Measurements from ENCODE around the gene MLYCD.
A peak's percentile ranks its signal among the peaks of the same experiment; 100 is the strongest.

The MLYCD gene

DNA sequence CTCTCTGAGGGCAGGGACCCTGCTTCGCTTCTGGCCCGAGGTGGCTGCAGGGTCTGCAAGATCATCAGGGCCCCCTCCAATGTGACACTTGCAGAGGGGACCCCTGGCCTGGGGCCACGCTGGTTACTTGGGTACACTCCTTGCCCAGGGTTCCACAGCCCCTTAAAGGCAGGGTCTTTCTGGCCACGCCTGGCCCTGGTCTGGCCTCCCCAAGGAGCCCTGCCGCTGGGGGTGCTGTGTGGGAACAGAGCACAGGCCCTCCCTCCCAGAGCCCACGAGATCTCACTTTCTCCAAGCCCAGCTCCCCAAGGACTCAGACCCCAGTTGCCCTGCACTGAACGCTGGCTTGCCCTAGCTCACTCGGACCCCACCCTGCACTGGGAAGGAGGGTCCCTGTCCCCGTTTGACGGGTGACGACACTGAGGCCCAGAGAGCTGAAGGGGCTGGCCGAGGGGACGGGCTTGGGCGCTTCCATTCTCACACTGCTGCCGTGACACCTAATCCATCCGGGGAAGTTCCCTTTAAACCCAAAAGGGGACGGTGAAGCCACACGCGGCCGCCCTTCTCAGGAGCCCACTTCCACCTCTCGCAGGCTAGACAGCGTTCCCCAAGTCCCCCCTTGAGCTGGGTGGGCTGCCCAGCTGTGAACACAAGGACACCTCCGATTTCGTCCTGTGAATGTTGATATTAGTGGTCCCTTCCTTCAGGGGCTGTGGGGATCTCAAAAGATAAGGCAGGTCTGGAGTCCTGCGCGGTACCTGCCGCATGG lies 27.2 kb downstream of the MLYCD start:
- no peak for DNase-seq (ENCODE audit: low spot score)

DNA sequence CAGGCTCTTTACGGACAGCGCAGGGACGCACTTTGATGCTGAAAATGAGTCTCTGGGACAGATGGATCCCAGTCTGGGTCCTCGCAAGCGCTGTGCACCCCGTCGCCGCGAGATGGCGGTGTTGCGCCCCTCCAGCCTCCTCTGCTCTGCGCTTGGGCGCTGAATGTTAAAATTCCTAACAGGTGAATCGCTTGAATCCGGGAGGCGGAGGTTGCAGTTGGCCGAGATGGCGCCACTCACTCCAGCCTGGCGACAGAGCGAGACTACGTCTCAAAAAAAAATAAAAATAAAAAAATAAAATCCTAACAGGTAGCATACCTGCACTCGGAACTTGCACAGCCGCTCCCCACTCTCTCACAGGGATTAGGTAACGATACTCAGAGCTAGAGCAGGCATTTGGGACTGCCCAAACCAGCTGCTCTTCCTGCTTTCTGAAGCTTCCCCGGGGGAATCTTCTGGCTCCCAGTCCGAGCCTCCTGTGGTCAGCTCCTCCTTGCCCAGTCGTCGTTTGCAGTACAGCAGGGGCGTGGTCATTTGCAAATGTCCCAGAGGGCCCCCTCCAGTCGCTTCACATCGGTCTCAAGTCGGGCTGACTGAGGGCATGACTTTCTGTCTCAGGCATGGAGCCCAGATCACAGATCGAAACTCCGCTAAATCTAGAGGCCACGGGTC lies 27.9 kb downstream of the MLYCD start:
- DNase-seq (ENCODE audit: low spot score): peak; percentile 93

DNA sequence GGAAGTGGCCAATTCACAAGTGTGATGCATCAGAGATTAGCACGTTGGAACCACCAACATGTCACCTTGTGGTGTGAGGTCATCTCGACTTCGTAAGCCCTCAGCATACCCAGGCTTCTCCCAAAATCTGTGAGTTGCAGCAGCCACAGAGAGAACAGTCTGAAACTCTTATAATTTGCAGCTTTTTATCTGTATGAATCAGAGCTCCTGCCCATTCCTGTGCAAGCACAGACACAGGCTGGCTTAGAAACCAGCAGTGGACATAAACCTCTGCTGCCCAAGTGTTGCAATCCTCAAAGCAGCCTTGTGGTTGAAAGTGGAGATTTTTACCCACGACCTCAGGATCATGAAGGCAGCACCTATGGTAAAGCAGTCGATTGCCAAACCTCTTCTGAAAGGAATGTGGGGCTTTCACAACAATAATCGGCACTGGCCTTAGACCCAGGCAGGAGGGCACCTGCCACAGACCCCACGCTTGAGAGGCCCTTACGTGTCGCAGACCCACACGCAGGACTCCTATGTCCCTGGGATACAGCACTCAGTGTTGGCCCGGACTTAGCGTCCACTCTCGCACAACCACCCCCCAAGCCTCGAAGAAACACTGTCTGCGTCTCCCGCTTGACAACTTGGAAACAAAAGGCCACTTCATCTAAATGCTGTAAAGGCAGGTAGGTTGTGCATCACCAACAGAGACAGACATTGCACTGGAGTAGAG lies 29.6 kb downstream of the MLYCD start:
- DNase-seq (ENCODE audit: low spot score): peak; percentile 52

DNA sequence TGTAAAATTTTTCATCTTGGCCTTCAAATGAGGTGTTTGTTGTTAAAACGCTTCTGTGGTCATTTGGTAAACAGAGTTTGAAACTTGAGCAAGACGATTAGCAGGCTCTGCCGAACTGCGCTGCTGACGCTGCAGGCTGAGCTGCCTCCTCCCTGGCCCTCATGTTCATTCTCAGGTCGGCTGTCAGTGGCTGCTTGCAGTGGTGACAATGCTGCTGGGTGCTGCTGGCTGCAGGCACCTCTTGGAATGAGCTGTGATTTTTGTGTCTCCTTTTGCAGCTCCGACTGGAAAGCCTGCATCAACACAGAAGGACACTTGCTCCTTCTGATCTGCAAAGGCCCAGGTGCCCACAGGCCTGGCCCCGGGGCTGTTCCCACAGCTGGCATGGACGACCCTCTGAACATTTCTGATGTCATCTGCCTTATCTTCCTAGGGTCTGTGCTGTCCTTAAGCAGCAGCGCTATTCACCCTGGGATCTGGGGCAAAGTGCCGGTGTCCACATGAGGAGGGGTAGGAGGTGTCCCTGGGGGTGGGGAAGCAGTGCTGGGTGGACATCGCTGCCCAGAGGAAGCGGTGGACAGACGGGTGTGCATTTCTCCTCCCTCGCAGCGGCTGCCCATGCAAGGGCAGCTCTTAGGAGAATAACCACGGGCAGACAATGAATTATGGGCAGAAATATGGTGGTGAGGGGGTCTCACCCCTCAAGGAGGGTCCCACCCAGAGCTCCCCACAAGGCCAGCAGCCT lies 31.1 kb downstream of the MLYCD start:
- no peak for DNase-seq (ENCODE audit: low spot score)

DNA sequence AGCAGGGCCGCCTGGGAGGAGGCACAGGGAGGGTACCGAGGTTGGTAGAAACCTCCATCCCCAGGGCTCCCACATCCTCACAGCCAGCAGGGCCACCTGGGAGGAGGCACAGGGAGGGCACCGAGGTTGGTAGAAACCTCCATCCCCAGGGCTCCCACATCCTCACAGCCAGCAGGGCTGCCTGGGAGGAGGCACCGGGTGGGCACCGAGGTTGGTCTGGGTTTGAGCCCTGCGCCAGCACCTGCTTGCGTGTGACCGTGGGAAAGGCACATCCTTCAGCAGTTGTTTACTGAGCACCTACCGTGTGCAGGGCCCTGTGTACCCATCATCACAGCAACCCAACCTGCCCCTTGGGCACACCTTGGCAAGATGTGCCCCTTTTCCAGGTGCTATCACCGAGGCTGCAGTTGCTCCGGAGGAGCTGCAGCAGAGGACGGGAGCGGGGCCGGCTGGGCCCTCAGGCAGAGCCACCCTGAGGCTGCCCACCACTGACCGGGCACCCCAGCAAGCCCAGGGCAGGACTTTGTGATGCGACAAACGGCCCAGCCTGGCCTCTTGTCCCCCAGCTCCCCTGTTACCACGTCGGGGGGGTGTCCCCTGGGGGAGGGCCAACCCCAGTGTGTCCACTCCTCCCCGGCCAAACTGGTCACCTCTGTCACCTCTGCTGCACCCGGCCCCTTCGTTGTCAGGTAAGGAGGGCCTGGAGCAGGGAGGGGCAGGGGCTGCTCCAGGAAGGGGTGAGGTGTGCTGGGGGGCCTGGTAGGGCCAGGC lies 32.0 kb downstream of the MLYCD start:
- DNase-seq (ENCODE audit: low spot score): no peak

DNA sequence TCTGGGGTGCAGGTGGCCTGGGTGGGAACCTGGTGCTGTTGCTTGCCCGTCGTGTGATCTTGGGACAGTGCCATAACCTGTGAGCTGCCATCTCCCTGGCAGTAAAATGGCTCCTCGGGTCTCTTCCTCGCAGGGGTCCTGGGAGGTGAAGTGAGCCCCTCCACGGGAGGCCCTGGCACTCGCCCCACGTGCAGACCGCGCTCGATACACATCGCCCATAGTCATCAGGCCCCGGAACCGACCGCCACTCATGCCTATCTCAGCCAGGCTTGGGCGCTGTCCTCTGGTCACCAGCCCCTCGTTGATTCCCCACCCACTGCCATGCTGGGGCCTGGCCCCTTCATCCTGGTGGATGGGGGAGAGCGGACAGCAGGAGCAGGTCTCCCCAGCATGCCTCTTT lies 32.6 kb downstream of the MLYCD start:
- DNase-seq (ENCODE audit: low spot score): no peak

DNA sequence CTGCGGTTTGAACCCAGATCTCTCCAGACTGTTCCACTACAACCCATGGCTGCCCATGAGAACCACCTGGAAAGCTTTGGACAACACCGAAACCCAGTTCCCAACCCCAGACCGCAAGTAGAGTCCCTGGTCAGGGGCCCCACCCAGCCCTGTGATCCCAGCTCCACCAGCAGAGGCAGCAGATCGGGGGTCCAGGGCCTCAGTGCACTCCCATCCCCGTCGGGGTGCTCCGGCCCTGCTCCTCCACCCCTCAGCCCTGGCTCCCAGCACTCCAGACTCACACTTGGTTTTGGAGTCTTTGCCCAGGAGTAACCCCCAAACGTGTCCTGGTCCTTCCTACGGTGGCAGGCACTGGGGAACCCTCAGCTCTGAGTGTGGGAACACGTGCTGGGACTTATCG lies 33.4 kb downstream of the MLYCD start:
- DNase-seq (ENCODE audit: low spot score): no peak

DNA sequence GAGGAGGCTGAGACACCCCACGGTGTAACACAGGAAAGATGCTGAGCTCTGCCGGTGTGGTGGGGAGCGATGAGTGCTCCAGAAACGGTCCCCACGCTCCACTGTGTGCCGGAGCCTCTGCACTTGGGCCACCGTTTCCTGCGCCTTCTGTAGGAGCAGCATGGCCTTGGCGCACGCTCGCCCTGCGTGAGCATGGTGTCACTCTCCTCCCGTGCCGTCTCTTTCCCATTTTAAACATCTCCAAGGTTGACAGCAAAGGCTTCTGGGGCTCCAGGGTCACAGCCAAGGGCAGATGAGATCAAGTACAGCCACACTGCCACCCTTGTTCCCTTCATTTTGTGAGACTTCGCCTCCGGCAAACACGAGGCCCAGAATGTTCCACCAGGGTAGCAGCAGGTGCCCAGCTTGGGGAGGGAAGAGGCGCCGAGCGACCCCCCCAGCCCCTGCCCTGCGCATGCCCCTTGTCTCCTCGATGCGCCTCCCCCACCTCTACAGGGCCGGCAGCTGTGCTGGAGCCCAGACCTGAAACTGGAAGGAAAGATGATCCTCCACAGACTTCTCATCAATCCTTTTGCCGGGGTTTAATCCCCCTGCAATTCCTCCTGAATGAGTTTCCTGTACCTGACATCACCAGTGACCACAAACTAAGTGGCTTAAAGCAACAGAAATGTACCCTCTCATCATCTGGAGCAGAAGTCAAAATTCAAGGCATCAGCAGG lies 34.2 kb downstream of the MLYCD start:
- no peak for DNase-seq (ENCODE audit: low spot score)

DNA sequence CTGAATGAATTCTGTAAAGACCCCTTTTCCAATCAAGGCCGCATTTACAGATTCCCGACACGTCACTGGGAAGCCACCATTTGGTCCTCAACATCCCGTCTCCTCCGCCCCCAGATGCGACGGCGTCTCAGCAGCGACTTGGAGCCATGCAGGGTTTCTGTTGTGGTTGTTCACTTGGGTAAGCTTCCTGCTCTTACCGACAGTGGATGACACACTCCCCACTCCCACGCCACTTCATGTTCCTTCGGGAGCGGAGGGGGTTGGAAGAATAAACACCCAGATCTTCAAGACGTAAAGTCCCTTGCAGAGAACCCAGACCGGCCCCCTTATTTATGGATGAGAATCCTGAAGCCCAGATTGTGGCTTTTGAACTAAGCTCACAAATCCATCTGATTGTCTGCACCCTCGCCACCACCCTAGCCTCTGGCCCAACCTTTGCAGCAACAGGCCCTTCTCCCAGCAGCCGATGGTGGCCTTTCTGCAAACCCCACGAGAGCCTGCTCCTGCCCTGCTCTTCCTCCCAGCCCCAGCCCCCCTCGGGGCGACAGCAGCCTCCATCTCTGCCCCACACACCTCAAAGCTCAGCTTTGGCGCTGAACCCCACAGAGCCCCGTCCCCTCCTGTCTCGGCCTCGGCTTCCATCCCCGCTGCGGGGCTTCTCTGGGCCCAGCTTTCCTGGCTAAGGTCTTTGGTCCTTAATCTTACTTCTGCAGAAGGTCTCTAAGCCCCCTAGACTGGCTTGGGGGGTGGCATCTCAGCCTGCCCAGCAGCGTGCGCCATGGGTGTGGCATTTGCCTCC lies 35.2 kb downstream of the MLYCD start:
- no peak for DNase-seq (ENCODE audit: low spot score)

DNA sequence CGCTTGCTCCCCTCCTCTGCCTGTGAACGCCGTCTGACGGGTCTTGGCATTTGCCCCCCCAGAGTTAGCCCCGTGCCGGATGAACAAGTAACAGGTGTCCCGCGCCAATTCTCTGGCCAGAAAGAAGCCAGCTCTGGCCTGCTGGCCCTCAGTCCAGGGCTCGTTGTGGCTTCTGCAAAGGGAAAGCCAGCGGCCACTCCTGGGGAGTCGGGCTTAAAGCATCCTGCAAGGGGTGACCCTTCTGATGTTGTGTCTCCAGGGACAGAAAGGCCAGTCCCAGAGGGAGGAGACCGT lies 35.7 kb downstream of the MLYCD start:
- DNase-seq (ENCODE audit: low spot score): no peak

DNA sequence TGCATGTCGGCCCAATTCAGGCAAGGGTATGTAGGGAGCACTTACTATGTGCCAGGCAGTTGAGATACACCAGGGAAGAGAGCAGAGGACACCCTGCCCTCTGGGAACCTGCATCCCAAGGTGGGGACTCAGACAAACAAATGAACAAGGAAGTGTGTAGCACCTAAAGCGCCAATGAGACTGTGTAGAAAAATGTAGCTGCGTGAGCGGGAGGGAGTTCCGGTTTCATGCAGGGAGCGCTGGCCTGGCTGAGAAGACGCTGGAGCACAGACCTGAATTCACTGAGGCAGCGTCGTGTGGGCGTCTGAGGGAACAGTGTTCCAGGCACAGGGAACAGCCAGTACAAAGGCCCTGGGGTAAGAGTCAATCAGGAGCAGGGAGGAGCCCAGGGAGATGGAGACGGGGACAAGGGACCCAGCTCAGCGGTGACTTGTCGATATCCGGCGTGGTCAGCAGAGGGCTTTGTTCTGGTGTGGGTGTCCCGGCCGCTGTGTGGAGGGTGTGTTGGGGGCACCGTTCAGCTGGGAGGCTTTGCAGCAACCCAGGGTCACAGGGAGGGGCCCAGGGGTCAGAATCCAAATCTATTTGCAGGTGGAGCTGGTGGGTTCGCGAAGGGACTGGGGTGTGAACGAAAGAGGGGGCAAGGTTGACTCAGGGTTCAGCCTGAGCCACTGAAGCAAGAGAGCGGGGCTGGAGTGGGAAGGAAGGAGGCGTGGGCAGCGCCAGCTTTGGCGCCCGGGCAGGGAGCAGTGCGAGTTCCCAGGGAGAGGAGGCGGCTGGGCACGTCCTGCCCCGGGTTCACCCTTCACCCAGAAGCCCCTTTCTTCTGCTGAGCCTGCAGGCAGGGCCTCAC lies 36.3 kb downstream of the MLYCD start:
- DNase-seq (ENCODE audit: low spot score): no peak

DNA sequence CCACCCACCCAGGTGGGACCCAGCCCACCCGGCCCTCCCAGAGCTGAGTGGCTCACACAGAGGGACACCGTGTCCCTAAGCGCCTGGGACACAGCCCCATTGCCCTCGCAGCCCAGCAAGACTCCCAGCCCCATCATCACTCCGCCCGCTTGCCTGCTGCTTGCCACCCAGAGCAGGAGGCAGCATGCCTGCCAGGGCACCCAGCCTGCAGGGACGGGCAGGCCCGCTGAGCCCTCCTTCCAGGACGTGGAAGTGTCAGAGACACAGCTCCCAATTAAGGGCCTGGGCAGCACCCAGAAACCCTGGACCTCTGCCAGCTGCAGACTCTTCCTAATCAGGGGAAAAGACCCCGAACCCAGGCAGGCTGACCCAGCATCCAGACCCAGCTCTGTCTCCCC lies 36.9 kb downstream of the MLYCD start:
- DNase-seq (ENCODE audit: low spot score): no peak

DNA sequence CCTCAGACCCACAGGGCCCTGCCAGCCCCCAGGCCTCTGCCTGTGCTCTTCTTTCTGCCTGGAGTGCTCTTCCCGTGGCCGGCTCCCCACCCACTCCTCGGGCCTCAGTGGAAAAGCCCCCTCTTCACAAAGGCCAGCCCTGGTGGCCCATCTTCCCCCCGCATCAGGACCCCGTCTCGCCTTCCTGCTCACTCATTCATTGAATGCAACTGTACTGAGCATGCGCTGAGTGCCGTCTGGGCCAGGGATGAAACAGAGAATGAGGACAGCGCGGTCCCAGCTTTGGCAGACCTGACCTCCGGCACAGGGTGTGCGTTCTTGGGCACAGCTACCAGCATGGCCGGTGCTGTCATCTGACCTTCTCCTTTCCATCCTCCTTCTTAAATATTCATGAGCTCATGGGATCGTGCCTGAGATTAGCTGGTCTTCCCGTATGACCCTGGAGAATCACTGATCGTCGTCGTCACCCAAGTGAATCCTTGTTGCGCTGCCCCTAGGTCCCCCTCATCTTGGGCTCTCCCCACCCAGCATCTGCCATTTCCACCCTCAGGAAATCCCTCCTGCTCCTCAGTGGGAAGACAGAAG lies 37.8 kb downstream of the MLYCD start:
- DNase-seq (ENCODE audit: low spot score): no peak

DNA sequence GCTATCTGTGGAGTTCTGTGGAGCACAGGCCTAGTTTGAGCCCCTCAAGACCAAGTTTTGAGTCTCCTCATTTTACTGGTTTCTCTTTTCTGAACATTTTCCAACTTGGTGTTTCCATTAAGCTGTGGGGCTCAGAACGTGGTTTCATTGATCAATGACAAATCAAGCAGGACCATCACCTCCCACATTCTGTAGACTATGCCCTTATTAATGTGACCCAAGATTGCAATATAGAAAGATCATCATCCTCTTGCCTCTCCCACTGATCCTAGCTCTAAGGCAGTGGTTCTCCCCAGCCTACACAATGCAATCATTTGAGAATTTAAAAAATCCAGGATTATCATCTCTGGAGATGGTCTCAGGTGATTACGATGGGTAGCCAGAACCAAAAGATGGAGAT lies 38.4 kb downstream of the MLYCD start:
- no peak for DNase-seq (ENCODE audit: low spot score)

DNA sequence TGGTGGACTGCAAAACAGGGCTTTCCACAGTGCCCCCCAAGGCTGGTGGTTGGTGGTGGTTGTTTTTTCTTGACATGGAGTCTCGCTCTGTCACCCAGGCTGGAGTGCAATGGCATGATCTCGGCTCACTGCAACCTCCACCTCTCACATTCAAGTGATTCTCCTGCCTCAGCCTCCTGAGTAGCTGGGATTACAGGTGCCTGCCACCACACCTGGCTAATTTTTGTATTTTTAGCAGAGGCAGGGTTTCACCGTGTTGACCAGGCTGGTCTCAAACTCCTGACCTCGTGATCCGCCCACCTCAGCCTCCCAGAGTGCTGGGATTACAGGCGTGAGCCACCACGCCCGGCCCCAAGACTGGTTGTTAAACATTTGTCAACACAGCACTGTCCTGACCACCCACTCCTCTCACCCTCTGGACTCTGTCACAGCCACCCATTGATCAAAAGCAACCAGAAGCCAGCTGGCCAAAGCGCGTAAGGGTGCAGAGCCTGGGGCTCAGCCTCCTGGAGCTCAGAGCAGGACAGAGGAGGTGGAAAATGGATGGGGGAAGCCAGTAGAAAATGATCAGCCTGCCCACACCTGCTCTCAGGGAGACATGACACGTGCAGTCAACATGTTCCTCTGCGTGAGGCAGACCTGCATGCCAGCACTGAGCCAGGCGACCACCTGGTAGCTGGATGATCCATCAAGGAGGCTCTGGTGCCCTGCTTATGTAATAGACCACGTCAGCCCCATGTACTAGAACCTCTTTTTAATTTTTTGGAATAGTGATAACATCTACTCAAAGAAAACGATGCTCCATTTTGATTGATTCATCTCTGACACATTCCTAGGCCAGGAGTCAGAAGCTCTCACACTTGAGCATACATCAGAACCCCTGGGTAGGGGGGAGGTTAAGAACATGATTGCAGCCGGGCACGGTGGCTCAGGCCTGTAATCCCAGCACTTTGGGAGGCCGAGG lies 39.3 kb downstream of the MLYCD start:
- no peak for DNase-seq (ENCODE audit: low spot score)

DNA sequence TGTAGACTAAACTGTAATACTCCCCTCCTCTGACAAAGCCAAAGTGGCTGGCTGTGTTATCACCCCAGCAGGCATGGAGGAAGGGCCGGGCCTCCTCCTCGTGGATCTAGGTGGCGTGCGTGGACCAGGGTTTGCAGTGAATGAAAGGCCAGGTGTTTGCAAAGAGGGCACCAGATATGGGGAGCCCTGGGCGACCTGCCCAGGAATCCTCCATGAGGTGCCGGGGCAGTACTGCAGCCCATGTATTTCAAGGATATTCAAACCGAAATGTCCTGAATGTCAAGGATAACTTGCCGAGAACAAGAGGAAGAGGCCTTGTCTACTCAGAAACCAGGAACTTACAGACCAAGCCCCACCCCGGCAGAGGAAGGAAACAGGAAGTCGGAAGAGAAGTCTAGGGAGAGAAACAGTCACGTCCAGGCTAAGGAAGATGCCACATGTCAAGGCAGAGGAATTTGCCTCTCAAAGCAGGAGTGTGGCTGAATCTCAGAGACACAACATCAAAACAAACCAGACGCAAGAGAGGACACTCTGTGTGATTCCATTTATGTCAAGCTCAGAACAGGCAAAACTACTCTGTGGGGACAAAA lies 40.4 kb downstream of the MLYCD start:
- DNase-seq (ENCODE audit: low spot score): no peak

DNA sequence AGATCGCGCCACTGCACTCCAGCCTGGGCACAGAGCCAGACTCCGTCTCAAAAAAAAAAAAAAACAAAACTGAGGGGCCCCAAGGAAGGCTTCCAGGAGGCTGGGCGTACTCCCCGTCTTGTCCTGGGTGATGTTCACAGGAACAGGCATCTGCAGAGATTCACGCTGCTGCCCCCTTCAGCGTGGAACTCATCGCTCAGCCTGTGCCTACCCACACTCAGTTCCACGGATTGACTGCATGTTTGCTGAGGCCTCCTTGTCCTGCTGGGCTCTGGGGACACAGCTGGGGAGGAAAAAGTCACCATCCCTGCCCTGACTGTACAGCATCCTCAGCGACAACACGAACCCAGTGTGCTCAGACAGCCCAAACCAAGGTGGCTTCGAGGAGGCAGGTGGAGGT lies 41.2 kb downstream of the MLYCD start:
- no peak for DNase-seq (ENCODE audit: low spot score)
